Calu3 (cell line): Measurements from ENCODE around the gene MINDY3. TPM values are rescaled to one million over a fixed set of nuclear protein-coding genes. Genes with fewer than 3 reads are reported as not detected.

Experiments used
- BruUV-seq: library from RNA; stranded (reverse); fragments of 400-500 nt; replicated peaks from 2 replicates; lab custom pipeline; 2021; lab: Mats Ljungman, UMichigan
- CTCF ChIA-PET: fragments of 300-600 bp; sonication (Branson Sonifier 250); formaldehyde crosslinking; loops from one replicate; lab custom pipeline; 2022; ENCODE audit warnings: antibody characterized with exemption; lab: Charles Lee
- DNase-seq: peaks from one replicate; pipeline ENCODE4 v3.0.0; 2022
- H3K27ac Mint-ChIP-seq: one replicate; pipeline ENCODE4 v1.8.0; 2022; ENCODE audit warnings: mixed read lengths; ENCODE audit not compliant: unreplicated experiment
- H3K27me3 Mint-ChIP-seq: one replicate; pipeline ENCODE4 v1.8.0; 2022; ENCODE audit warnings: mixed read lengths; ENCODE audit not compliant: unreplicated experiment
- H3K36me3 Mint-ChIP-seq: one replicate; pipeline ENCODE4 v1.8.0; 2022; ENCODE audit warnings: mild to moderate bottlenecking, moderate library complexity, mixed read lengths; ENCODE audit not compliant: insufficient read depth, unreplicated experiment
- H3K4me1 Mint-ChIP-seq: one replicate; pipeline ENCODE4 v1.8.0; 2022; ENCODE audit warnings: mild to moderate bottlenecking, low read depth, mixed read lengths; ENCODE audit not compliant: unreplicated experiment
- H3K4me3 Mint-ChIP-seq: one replicate; pipeline ENCODE4 v1.8.0; 2022; ENCODE audit warnings: mild to moderate bottlenecking, low read depth, moderate library complexity, mixed read lengths; ENCODE audit not compliant: unreplicated experiment
- H3K9me3 Mint-ChIP-seq: one replicate; pipeline ENCODE4 v1.8.0; 2022; ENCODE audit warnings: low read depth, mixed read lengths; ENCODE audit not compliant: unreplicated experiment
- CTCF ChIP-seq: fragments of 200-600 bp; IDR thresholded peaks from one replicate; pipeline ENCODE4 v1.8.0; 2022; ENCODE audit warnings: antibody characterized with exemption; ENCODE audit not compliant: unreplicated experiment
- intact Hi-C: fragments of 100-400 bp; cut with micrococcal nuclease; formaldehyde crosslinking; loops from one replicate; pipeline ENCODE4 v1.10.0; 2022; ENCODE audit not compliant: unreplicated experiment
- total RNA-seq: library from RNA; stranded (reverse); gene quantifications from 2 replicates; pipeline ENCODE4 v1.2.3, GENCODE V29; 2022

MINDY3 gene
- total RNA-seq, 1 experiment from 2014 or later: 17.8 TPM

- Mint-ChIP-seq H3K27ac (no peak overlapping the region), H3K27me3 (no peaks in the 10 kb centered on the region), H3K4me3 (no peak overlapping the region), H3K36me3 (no peaks in the 10 kb centered on the region), H3K9me3 (peaks cover 2% of the 10 kb centered on the region), H3K4me1 (no peaks in the 10 kb centered on the region)
- no peak for TF ChIP-seq CTCF
- no TSS peak for BruUV-seq
- CTCF ChIA-PET: no interaction called here
- intact Hi-C loops: no loop called here
- no peak for DNase-seq
Observed at GRCh38 chr10:15758618-15759017, 101.7 kb downstream of the MINDY3 start.

GRCh38 chr10:15754937-15755336, 105.4 kb downstream of the MINDY3 start:
- Mint-ChIP-seq H3K4me3 (no peak overlapping the region), H3K36me3 (no peaks in the 10 kb centered on the region), H3K9me3 (no peaks in the 10 kb centered on the region), H3K4me1 (no peaks in the 10 kb centered on the region), H3K27ac (no peak overlapping the region), H3K27me3 (no peaks in the 10 kb centered on the region)
- CTCF ChIA-PET: no interaction called here
- intact Hi-C loops: no loop called here
- BruUV-seq: no TSS peak
- TF ChIP-seq CTCF: no peak
- no peak for DNase-seq

GRCh38 chr10:15751046-15751445, 109.3 kb downstream of the MINDY3 start:
- H3K9me3 Mint-ChIP-seq: no peaks in the 10 kb centered on the region
- no peak for TF ChIP-seq CTCF
- BruUV-seq: no TSS peak
- H3K36me3 Mint-ChIP-seq: no peaks in the 10 kb centered on the region
- H3K27ac Mint-ChIP-seq: no peak overlapping the region
- H3K4me1 Mint-ChIP-seq: peaks cover 9% of the 10 kb centered on the region
- no peaks in the 10 kb centered on the region for H3K27me3 Mint-ChIP-seq
- H3K4me3 Mint-ChIP-seq: no peak overlapping the region
- DNase-seq: no peak
- intact Hi-C loops: no loop called here
- CTCF ChIA-PET: interaction anchor here (0.6 kb wide), 1 partner anchor 778 kb away, joined by 3 read pairs; no protein-coding TSS in a partner anchor

GRCh38 chr10:15748126-15748525, 112.2 kb downstream of the MINDY3 start:
- Mint-ChIP-seq H3K4me3 (no peak overlapping the region), H3K36me3 (no peaks in the 10 kb centered on the region), H3K9me3 (no peaks in the 10 kb centered on the region), H3K27ac (no peak overlapping the region), H3K4me1 (peaks cover 9% of the 10 kb centered on the region), H3K27me3 (no peaks in the 10 kb centered on the region)
- TF ChIP-seq CTCF: no peak
- CTCF ChIA-PET: no interaction called here
- no TSS peak for BruUV-seq
- intact Hi-C loops: no loop called here
- DNase-seq: peak; percentile 6
